Endothelial cell of umbilical vein (primary cell): ENCODE data around the gene ADIPOR1. TPM values are rescaled to one million over a fixed set of nuclear protein-coding genes. Genes with fewer than 3 reads are reported as not detected.

Experiments
- BruUV-seq: library from RNA; stranded (reverse); fragments of 400-500 nt; replicated peaks from 2 replicates; lab custom pipeline; 2021; lab: Mats Ljungman, UMichigan
- CTCF ChIA-PET: fragments of 300-600, 350-600 bp; sonication (Branson Sonifier 250); formaldehyde crosslinking; loops from one replicate; lab custom pipeline; 2021; ENCODE audit warnings: antibody characterized with exemption, inconsistent platforms; lab: Charles Lee
- POLR2A ChIA-PET: fragments of 300-600, 350-600 bp; sonication (Branson Sonifier 250); formaldehyde crosslinking; loops from one replicate; lab custom pipeline; 2021; ENCODE audit warnings: antibody characterized with exemption, inconsistent platforms; lab: Charles Lee
- DNase-seq: peaks from one replicate; pipeline ENCODE4 v3.0.0-alpha.2; 2011; ENCODE audit warnings: low read depth, low spot score
- FAIRE-seq: peaks from 2 replicates; lab custom pipeline; 2011; peaks lifted over from hg19 to GRCh38; lab: Jason Lieb, UNC
- H2AFZ ChIP-seq: 2 replicates; pipeline ENCODE4 v1.6.0; 2012; ENCODE audit warnings: low read depth, low read length, control low read depth, inconsistent platforms
- H3K27ac ChIP-seq: 2 replicates; pipeline ENCODE4 v1.5.1; 2011; ENCODE audit warnings: low read depth, mild to moderate bottlenecking, control low read depth, low read length, moderate library complexity; ENCODE audit not compliant: insufficient read depth
- H3K27me3 ChIP-seq, 2 experiments: 2 replicates each; pipeline versions ENCODE4 v1.6.0 to v1.6.1; 2011; ENCODE audit warnings: low read length in 2 of 2, mixed read lengths in 1 of 2; ENCODE audit not compliant: control insufficient read depth in 2 of 2, insufficient read depth in 2 of 2
- H3K36me3 ChIP-seq, 2 experiments: 2 replicates in 1 of 2; 3 replicates in 1 of 2; pipeline ENCODE4 v1.5.1; 2011; ENCODE audit warnings: low read length in 2 of 2, mild to moderate bottlenecking in 1 of 2, moderate library complexity in 1 of 2; ENCODE audit not compliant: control insufficient read depth in 2 of 2, insufficient read depth in 2 of 2; ENCODE audit errors: extremely low read depth in 1 of 2
- H3K4me1 ChIP-seq: 3 replicates; pipeline ENCODE4 v1.5.1; 2011; ENCODE audit warnings: mild to moderate bottlenecking, low read length; ENCODE audit not compliant: control insufficient read depth, insufficient read depth; ENCODE audit errors: extremely low read depth
- H3K4me2 ChIP-seq: 2 replicates; pipeline ENCODE4 v1.6.1; 2011; ENCODE audit warnings: low read length, control low read depth, mixed read lengths; ENCODE audit not compliant: insufficient read depth
- H3K4me3 ChIP-seq, 3 experiments: fragments of 200-600 bp in 1 of 3; sonication (generic), shearing (Covaris generic) in 1 of 3; replicated peaks in 1 of 3; 2 replicates each; pipeline ENCODE4 v1.5.1; 2011 to 2016; ENCODE audit warnings: control low read depth in 3 of 3, low read length in 3 of 3, mild to moderate bottlenecking in 2 of 3, inconsistent platforms in 1 of 3, low read depth in 1 of 3, moderate library complexity in 1 of 3; ENCODE audit not compliant: insufficient read depth in 1 of 3
- H3K79me2 ChIP-seq: 2 replicates; pipeline ENCODE4 v1.6.0; 2012; ENCODE audit warnings: low read length, inconsistent platforms; ENCODE audit not compliant: control insufficient read depth, insufficient read depth
- H3K9ac ChIP-seq: replicated peaks from 2 replicates; pipeline ENCODE3; 2011; ENCODE audit warnings: low read length, control low read depth; ENCODE audit not compliant: insufficient read depth; ENCODE audit errors: extremely low read depth
- H3K9me1 ChIP-seq: replicated peaks from 3 replicates; pipeline ENCODE4 v1.6.0; 2011; ENCODE audit warnings: mild to moderate bottlenecking, low read length; ENCODE audit not compliant: control insufficient read depth, insufficient read depth; ENCODE audit errors: extremely low read depth
- H3K9me3 ChIP-seq: replicated peaks from 2 replicates; pipeline ENCODE4 v1.5.1; 2012; ENCODE audit warnings: low read length, inconsistent platforms; ENCODE audit not compliant: control insufficient read depth, insufficient read depth
- H4K20me1 ChIP-seq: replicated peaks from 2 replicates; pipeline ENCODE3; 2011; ENCODE audit warnings: mild to moderate bottlenecking, low read length; ENCODE audit not compliant: control insufficient read depth, insufficient read depth; ENCODE audit errors: extremely low read depth
- EZH2 ChIP-seq: IDR thresholded peaks from 2 replicates; pipeline ENCODE4 v1.6.1; 2012; ENCODE audit warnings: borderline replicate concordance, low read depth, mild to moderate bottlenecking, moderate library complexity, low read length, inconsistent platforms; ENCODE audit not compliant: severe bottlenecking
- FOS ChIP-seq: IDR thresholded peaks from 2 replicates; pipeline ENCODE4 v1.6.1; 2011; ENCODE audit warnings: mild to moderate bottlenecking, low read length, moderate library complexity, borderline replicate concordance; ENCODE audit not compliant: insufficient read depth
- GATA2 ChIP-seq: IDR thresholded peaks from 2 replicates; pipeline ENCODE4 v1.7.0; 2011; ENCODE audit warnings: low read depth, mild to moderate bottlenecking, moderate library complexity, mixed read lengths, low read length; ENCODE audit not compliant: insufficient read length, insufficient read depth
- JUN ChIP-seq: IDR thresholded peaks from 2 replicates; pipeline ENCODE4 v1.6.1; 2011; ENCODE audit warnings: borderline replicate concordance, low read depth; ENCODE audit not compliant: insufficient read length, insufficient read depth
- MYC ChIP-seq: IDR thresholded peaks from one replicate; pipeline ENCODE4 v1.6.1; 2011; ENCODE audit warnings: mild to moderate bottlenecking, low read depth, low read length
- POLR2A ChIP-seq: IDR thresholded peaks from 2 replicates; pipeline ENCODE4 v1.6.1; 2012; ENCODE audit warnings: low read depth, mild to moderate bottlenecking, control low read depth, low read length
- POLR2AphosphoS5 ChIP-seq: IDR thresholded peaks from 2 replicates; pipeline ENCODE4 v1.6.1; 2012; ENCODE audit warnings: low read depth, mild to moderate bottlenecking, control low read depth, low read length, moderate library complexity; ENCODE audit not compliant: insufficient read depth
- dilution Hi-C: fragments of 300-500 bp; cut with MboI; formaldehyde crosslinking; loops from one replicate; pipeline ENCODE4 v1.15.0; 2019; ENCODE audit warnings: low sequenced_read_pairs; ENCODE audit not compliant: extremely low pct_ligation_motif_present
- intact Hi-C: fragments of 100-400 bp; cut with micrococcal nuclease; formaldehyde crosslinking; loops from one replicate; pipeline ENCODE4 v1.10.0; 2022
- polyA plus RNA-seq, 4 experiments: library from polyadenylated mRNA; depleted of rRNA in 3 of 4; stranded (reverse) in 3 of 4; unstranded in 1 of 4; fragments of >200 nt; gene quantifications; 2 replicates each; pipeline versions ENCODE4 v1.2.1 to v1.2.3, GENCODE V29; 2011 to 2012; ENCODE audit warnings: missing spikeins in 1 of 4
- total RNA-seq: library from RNA; stranded (reverse); gene quantifications from 2 replicates; pipeline ENCODE4 v1.2.3, GENCODE V29; 2021
- TF ChIP-seq, protein P1 (sequence below): IDR thresholded peaks from 2 replicates; pipeline ENCODE4 v1.6.1; 2011; ENCODE audit not compliant: insufficient read depth, insufficient read length
- TF ChIP-seq, protein P2 (sequence below), 2 donors: IDR thresholded peaks; 1 replicate in 1 of 2; 2 replicates in 1 of 2; pipeline ENCODE4 v1.5.1; 2011; ENCODE audit warnings: low read length in 2 of 2, mild to moderate bottlenecking in 2 of 2, moderate library complexity in 2 of 2, control low read depth in 1 of 2, inconsistent platforms in 1 of 2, low read depth in 1 of 2; ENCODE audit not compliant: insufficient read depth in 1 of 2; ENCODE audit errors: extremely low read depth in 1 of 2

ADIPOR1 gene
- total and polyA plus RNA-seq, 2 donors (not counting 3 experiments of a cell fraction or from before 2014, with no cell fraction given) = 67.2 to 135 TPM

DNA sequence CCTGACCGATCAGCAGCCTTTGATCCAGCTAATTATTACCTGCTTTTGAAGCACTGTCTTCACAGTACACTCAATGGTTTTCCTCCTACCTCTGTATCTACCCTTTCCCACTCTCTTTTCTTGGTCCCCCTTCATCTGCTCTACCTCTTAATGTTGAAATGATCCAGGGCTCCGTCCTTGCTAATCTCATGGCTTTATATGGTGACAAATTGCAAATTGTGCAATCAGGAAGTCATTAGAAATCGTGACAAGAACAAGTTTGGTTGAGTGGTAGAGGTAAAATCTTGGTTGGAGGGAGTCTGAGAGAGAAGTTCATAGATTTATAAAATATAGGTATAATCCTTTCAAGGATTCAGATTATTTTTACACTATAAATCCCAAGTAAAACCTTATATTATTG, 18.5 kb upstream of the ADIPOR1 start:
- Histone ChIP-seq H3K9me3 (no peaks in the 10 kb centered on the region), H2AFZ (no peak overlapping the region), H3K79me2 (no peaks in the 10 kb centered on the region), H3K4me2 (no peak overlapping the region), H3K9ac (no peak overlapping the region), H3K27ac (no peak overlapping the region), H3K27me3 (peaks cover 34 to 46% of the 10 kb centered on the region in 2 experiments), H3K4me3 (no peak overlapping the region), H4K20me1 (no peaks in the 10 kb centered on the region), H3K9me1 (no peaks in the 10 kb centered on the region), H3K36me3 (no peaks in the 10 kb centered on the region), H3K4me1 (no peaks in the 10 kb centered on the region)
- FAIRE-seq = no peak
- no peak for DNase-seq
- intact Hi-C loops (no loop called here), dilution Hi-C loops (no loop called here)
- CTCF ChIA-PET = no interaction called here
- POLR2A ChIA-PET = no interaction called here
- TF ChIP-seq JUN = no peak
- TF ChIP-seq POLR2AphosphoS5 = no peak
- TF ChIP-seq, protein P1, sequence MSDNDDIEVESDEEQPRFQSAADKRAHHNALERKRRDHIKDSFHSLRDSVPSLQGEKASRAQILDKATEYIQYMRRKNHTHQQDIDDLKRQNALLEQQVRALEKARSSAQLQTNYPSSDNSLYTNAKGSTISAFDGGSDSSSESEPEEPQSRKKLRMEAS = no peak
- no peak for TF ChIP-seq POLR2A
- TF ChIP-seq, protein P2, sequence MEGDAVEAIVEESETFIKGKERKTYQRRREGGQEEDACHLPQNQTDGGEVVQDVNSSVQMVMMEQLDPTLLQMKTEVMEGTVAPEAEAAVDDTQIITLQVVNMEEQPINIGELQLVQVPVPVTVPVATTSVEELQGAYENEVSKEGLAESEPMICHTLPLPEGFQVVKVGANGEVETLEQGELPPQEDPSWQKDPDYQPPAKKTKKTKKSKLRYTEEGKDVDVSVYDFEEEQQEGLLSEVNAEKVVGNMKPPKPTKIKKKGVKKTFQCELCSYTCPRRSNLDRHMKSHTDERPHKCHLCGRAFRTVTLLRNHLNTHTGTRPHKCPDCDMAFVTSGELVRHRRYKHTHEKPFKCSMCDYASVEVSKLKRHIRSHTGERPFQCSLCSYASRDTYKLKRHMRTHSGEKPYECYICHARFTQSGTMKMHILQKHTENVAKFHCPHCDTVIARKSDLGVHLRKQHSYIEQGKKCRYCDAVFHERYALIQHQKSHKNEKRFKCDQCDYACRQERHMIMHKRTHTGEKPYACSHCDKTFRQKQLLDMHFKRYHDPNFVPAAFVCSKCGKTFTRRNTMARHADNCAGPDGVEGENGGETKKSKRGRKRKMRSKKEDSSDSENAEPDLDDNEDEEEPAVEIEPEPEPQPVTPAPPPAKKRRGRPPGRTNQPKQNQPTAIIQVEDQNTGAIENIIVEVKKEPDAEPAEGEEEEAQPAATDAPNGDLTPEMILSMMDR (IDR thresholded peaks at IDR 0.05; ENCODE audit: extremely low read depth in 1 of 2, insufficient read depth in 1 of 2, low read depth in 1 of 2, low read length in 2 of 2) = no peak
- TF ChIP-seq GATA2 = no peak
- TF ChIP-seq FOS = no peak
- no peak for TF ChIP-seq EZH2
- no peak for TF ChIP-seq MYC
- no TSS peak for BruUV-seq
